Lower leg skin (tissue), 4 donors: Measurements from ENCODE around the gene S100A1. TPM values are rescaled to one million over a fixed set of nuclear protein-coding genes. Genes with fewer than 3 reads are reported as not detected.

ENCODE experiments used
- DNase-seq, 2 donors: peaks; one replicate each; pipeline ENCODE4 v3.0.0-alpha.2; 2019; ENCODE audit warnings: low spot score in 2 of 2
- H3K4me3 ChIP-seq: fragments of 200-600 bp; sonication (generic); 2 replicates; pipeline ENCODE4 v1.5.1; 2017; ENCODE audit warnings: mild to moderate bottlenecking, low read depth; ENCODE audit not compliant: poor library complexity, severe bottlenecking
- POLR2A ChIP-seq, 2 donors: fragments of 450-650 bp; IDR thresholded peaks; one replicate each; pipeline ENCODE4 v1.6.1; 2016 to 2017; ENCODE audit warnings: antibody characterized with exemption in 2 of 2, mild to moderate bottlenecking in 1 of 2, moderate library complexity in 1 of 2
- WGBS, 2 donors: methylation state at CpG; one replicate each; pipeline ENCODE4 v1.1.5; 2018; 5-methylcytosine and 5-hydroxymethylcytosine counted together
- intact Hi-C: fragments of 100-400 bp; cut with DNase I; formaldehyde crosslinking; loops from one replicate; pipeline ENCODE4 v1.15.0; 2023; ENCODE audit warnings: low total_unique reads
- total RNA-seq, 4 donors: library from RNA; depleted of rRNA; stranded (reverse); fragments of >200 nt; gene quantifications; one replicate each; pipeline ENCODE4 v1.1.0, GENCODE V29; 2016
- TF ChIP-seq, protein P1 (sequence below), 3 donors: fragments of 450-650 bp; IDR thresholded peaks; one replicate each; pipeline ENCODE4 v1.5.1; 2016; ENCODE audit warnings: antibody characterized with exemption in 3 of 3, mild to moderate bottlenecking in 3 of 3, moderate library complexity in 2 of 3

Gene S100A1
- total RNA-seq, 4 donors from 2014 or later: 8.7 to 33.5 (median 23.8) TPM

GRCh38 chr1:153608089-153608682, 20.0 kb upstream of the S100A1 start:
- no peak for DNase-seq
- TF ChIP-seq, protein P1, sequence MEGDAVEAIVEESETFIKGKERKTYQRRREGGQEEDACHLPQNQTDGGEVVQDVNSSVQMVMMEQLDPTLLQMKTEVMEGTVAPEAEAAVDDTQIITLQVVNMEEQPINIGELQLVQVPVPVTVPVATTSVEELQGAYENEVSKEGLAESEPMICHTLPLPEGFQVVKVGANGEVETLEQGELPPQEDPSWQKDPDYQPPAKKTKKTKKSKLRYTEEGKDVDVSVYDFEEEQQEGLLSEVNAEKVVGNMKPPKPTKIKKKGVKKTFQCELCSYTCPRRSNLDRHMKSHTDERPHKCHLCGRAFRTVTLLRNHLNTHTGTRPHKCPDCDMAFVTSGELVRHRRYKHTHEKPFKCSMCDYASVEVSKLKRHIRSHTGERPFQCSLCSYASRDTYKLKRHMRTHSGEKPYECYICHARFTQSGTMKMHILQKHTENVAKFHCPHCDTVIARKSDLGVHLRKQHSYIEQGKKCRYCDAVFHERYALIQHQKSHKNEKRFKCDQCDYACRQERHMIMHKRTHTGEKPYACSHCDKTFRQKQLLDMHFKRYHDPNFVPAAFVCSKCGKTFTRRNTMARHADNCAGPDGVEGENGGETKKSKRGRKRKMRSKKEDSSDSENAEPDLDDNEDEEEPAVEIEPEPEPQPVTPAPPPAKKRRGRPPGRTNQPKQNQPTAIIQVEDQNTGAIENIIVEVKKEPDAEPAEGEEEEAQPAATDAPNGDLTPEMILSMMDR (IDR thresholded peaks at IDR 0.05): no peak
- TF ChIP-seq POLR2A (IDR thresholded peaks at IDR 0.05): no peak
- WGBS, 2 donors: 37 to 39% methylated on average over 6 to 7 of the region's 7 CpGs
- H3K4me3 ChIP-seq: no peak overlapping the region
- intact Hi-C loops: no loop called here

- peak in 1 of 2 donors; percentile 92 for DNase-seq
- no peak for TF ChIP-seq POLR2A (IDR thresholded peaks at IDR 0.05)
- TF ChIP-seq, protein P1 (IDR thresholded peaks at IDR 0.05): no peak
- H3K4me3 ChIP-seq: no peak overlapping the region
- 27 to 39% methylated on average over 19 of the region's 19 CpGs for WGBS, 2 donors
- intact Hi-C loops: no loop called here
These were observed 19.3 kb upstream of the S100A1 start for GRCh38 chr1:153608742-153609584.

GRCh38 chr1:153609585-153609907, 18.7 kb upstream of the S100A1 start:
- 38 to 53% methylated on average over 6 of the region's 6 CpGs for WGBS, 2 donors
- DNase-seq: no peak
- no peak for TF ChIP-seq POLR2A (IDR thresholded peaks at IDR 0.05)
- TF ChIP-seq, protein P1 (IDR thresholded peaks at IDR 0.05): no peak
- no peak overlapping the region for H3K4me3 ChIP-seq
- intact Hi-C loops: no loop called here

GRCh38 chr1:153610334-153610733, 17.9 kb upstream of the S100A1 start:
- 40 to 50% methylated on average over 4 of the region's 4 CpGs for WGBS, 2 donors
- no peak overlapping the region for H3K4me3 ChIP-seq
- no peak for DNase-seq
- intact Hi-C loops: no loop called here
- TF ChIP-seq, protein P1 (IDR thresholded peaks at IDR 0.05): no peak
- TF ChIP-seq POLR2A (IDR thresholded peaks at IDR 0.05): no peak

DNA sequence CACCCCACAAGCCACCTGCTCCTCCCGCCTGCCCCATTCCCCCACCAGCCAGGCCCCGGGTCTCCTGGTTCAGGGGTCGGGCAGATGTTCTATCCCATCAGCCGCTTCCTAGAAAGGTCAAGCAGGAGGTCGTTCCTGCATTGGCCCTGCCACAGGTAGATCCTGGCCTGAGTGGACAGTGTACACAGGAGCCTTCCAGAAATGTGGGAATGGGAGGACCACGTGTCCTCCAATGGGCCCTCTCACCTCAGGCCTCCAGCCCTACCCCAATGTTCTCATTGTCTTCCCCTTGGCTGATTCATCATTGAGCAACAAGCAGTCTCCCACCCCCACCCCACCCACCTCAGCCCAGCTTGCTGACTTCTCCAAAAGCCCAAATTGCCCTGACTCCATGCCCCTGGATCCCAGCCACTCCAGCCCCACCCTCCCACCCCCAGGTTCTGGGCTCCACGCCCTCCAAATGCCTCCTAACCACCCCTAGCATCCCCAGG, 17.4 kb upstream of the S100A1 start:
- TF ChIP-seq POLR2A (IDR thresholded peaks at IDR 0.05): no peak
- TF ChIP-seq, protein P1 (IDR thresholded peaks at IDR 0.05): no peak
- no peak overlapping the region for H3K4me3 ChIP-seq
- intact Hi-C loops: no loop called here
- WGBS, 2 donors: 50 to 70% methylated on average over 7 of the region's 7 CpGs
- DNase-seq: no peak
